PC-9 (cell line): ENCODE results near the gene MXRA8. TPM values are rescaled to one million over a fixed set of nuclear protein-coding genes. Genes with fewer than 3 reads are reported as not detected.

Experiments used
- BruUV-seq: library from RNA; stranded (reverse); fragments of 400-500 nt; replicated peaks from 2 replicates; lab custom pipeline; 2021; lab: Mats Ljungman, UMichigan
- CTCF ChIA-PET: fragments of 300-600 bp; sonication (Branson Sonifier 250); formaldehyde crosslinking; loops from one replicate; lab custom pipeline; 2022; ENCODE audit warnings: antibody characterized with exemption; lab: Charles Lee
- POLR2A ChIA-PET: fragments of 300-600 bp; sonication (Branson Sonifier 250); formaldehyde crosslinking; loops from one replicate; lab custom pipeline; 2022; ENCODE audit warnings: antibody characterized with exemption; ENCODE audit not compliant: unreplicated experiment; lab: Charles Lee
- DNase-seq, 2 experiments: peaks; one replicate each; pipeline versions ENCODE4 v3.0.0 to v3.0.0-alpha.2; 2015 to 2022; ENCODE audit warnings: mixed read lengths in 1 of 2
- H2AFZ ChIP-seq: fragments of 200-600 bp; sonication (generic); 2 replicates; pipeline ENCODE4 v1.8.1; 2017; ENCODE audit warnings: antibody characterized with exemption
- H3F3A ChIP-seq: fragments of 200-600 bp; sonication (generic); 2 replicates; pipeline ENCODE4 v1.8.1; 2017; ENCODE audit warnings: antibody characterized with exemption, mild to moderate bottlenecking, low read depth; ENCODE audit not compliant: insufficient read depth
- H3K27ac ChIP-seq: fragments of 200-600 bp; sonication (generic); 2 replicates; pipeline ENCODE4 v1.6.1; 2016; ENCODE audit warnings: mixed run types
- H3K27me3 ChIP-seq: fragments of 200-600 bp; sonication (generic); 2 replicates; pipeline ENCODE4 v1.6.1; 2016; ENCODE audit warnings: low read depth, mixed run types; ENCODE audit not compliant: insufficient read depth
- H3K36me3 ChIP-seq: fragments of 200-600 bp; sonication (generic); 2 replicates; pipeline ENCODE4 v1.6.1; 2016; ENCODE audit warnings: low read depth, mixed run types
- H3K4me1 ChIP-seq: fragments of 200-600 bp; sonication (generic); replicated peaks from 2 replicates; pipeline ENCODE4 v1.6.1; 2016; ENCODE audit warnings: mixed run types; ENCODE audit not compliant: insufficient read depth
- H3K4me2 ChIP-seq: fragments of 200-600 bp; sonication (generic); 2 replicates; pipeline ENCODE4 v1.6.1; 2017; ENCODE audit warnings: mixed run types
- H3K4me3 ChIP-seq: fragments of 200-600 bp; sonication (generic); 2 replicates; pipeline ENCODE4 v1.6.1; 2016; ENCODE audit warnings: mixed run types
- H3K79me2 ChIP-seq: fragments of 200-600 bp; sonication (generic); 2 replicates; pipeline ENCODE4 v1.6.1; 2017; ENCODE audit warnings: low read depth, mixed run types
- H3K9me2 ChIP-seq: fragments of 200-600 bp; sonication (generic); 2 replicates; pipeline ENCODE4 v1.8.1; 2017; ENCODE audit warnings: mild to moderate bottlenecking; ENCODE audit not compliant: insufficient read depth
- H3K9me3 ChIP-seq: fragments of 200-600 bp; sonication (generic); 2 replicates; pipeline ENCODE4 v1.8.1; 2016; ENCODE audit warnings: low read depth; ENCODE audit not compliant: insufficient read depth
- H4K20me1 ChIP-seq: fragments of 200-600 bp; sonication (generic); 2 replicates; pipeline ENCODE4 v1.8.1; 2017; ENCODE audit not compliant: insufficient read depth
- CTCF ChIP-seq: fragments of 200-600 bp; sonication (generic); conservative IDR thresholded peaks from 2 replicates; pipeline ENCODE4 v1.6.1; 2017; ENCODE audit warnings: mixed run types, antibody characterized with exemption, mild to moderate bottlenecking, moderate library complexity
- EZH2 ChIP-seq: fragments of 200-600 bp; sonication (generic); IDR thresholded peaks from 2 replicates; pipeline ENCODE4 v1.8.0; 2017; ENCODE audit warnings: antibody characterized with exemption, low read depth
- intact Hi-C: fragments of 100-400 bp; cut with micrococcal nuclease; formaldehyde crosslinking; loops from one replicate; pipeline ENCODE4 v1.10.0; 2022; ENCODE audit not compliant: unreplicated experiment
- total RNA-seq: library from RNA; stranded (reverse); gene quantifications from 2 replicates; pipeline ENCODE4 v1.2.3, GENCODE V29; 2021

MXRA8 gene
- total RNA-seq, 1 experiment from 2014 or later = 0.55 TPM

- no peak for TF ChIP-seq CTCF
- TF ChIP-seq EZH2 = no peak
- BruUV-seq = TSS peak; percentile 63
- H3K4me2 ChIP-seq = peak within 1 kb of the TSS; percentile 96
- ChIA-PET POLR2A (interaction anchor here (0.6 kb wide), 1 partner anchor 13 kb away, joined by 3 read pairs; no protein-coding TSS in a partner anchor), CTCF (interaction anchor here (0.6 kb wide), 1 partner anchor 294 kb away, joined by 3 read pairs; no protein-coding TSS in a partner anchor)
- peaks cover 32% of the 10 kb centered on the region; the same call in 1 of the 2 replicates for H3F3A ChIP-seq
- H3K27ac ChIP-seq = peak within 1 kb of the TSS; percentile 73
- intact Hi-C loops = no loop called here
- peaks cover 67% of the 10 kb centered on the region for H3K79me2 ChIP-seq
- H3K9me3 ChIP-seq = no peaks in the 10 kb centered on the region
- no peaks in the 10 kb centered on the region for H3K36me3 ChIP-seq
- H3K27me3 ChIP-seq = no peaks in the 10 kb centered on the region
- H3K9me2 ChIP-seq = no peaks in the 10 kb centered on the region
- peaks cover 15% of the 10 kb centered on the region for H3K4me1 ChIP-seq
- peak within 1 kb of the TSS; percentile 87 for H3K4me3 ChIP-seq
- H4K20me1 ChIP-seq = peaks cover 35% of the 10 kb centered on the region
- peak; percentile 78 to 92 for DNase-seq
- H2AFZ ChIP-seq = peak within 1 kb of the TSS; percentile 80; the same call in 1 of the 2 replicates
These were observed 33.6 kb downstream of the MXRA8 start, which contains the start of the genes CPTP and INTS11 for GRCh38 chr1:1324524-1325287. Gene CPTP (plus strand): TSS chr1:1324802. CDS start chr1:1326911, 2,109 bp downstream. Gene INTS11 (minus strand): TSS chr1:1324660. CDS start chr1:1324608, 52 bp downstream.

- H3K4me2 ChIP-seq = peak overlapping the region; percentile 62
- H3K27ac ChIP-seq = no peak overlapping the region
- no peaks in the 10 kb centered on the region for H3K27me3 ChIP-seq
- no peaks in the 10 kb centered on the region for H3K36me3 ChIP-seq
- DNase-seq = no peak
- BruUV-seq = no TSS peak
- H3K79me2 ChIP-seq = peaks cover 71% of the 10 kb centered on the region
- peaks cover 34% of the 10 kb centered on the region; the same call in 1 of the 2 replicates for H3F3A ChIP-seq
- H3K4me3 ChIP-seq = peak overlapping the region; percentile 87
- peaks cover 16% of the 10 kb centered on the region for H3K4me1 ChIP-seq
- CTCF ChIA-PET = interaction anchor here (0.6 kb wide), 1 partner anchor 295 kb away, joined by 3 read pairs; no protein-coding TSS in a partner anchor
- no peak overlapping the region for H2AFZ ChIP-seq
- intact Hi-C loops = no loop called here
- H4K20me1 ChIP-seq = peaks cover 40% of the 10 kb centered on the region
- POLR2A ChIA-PET = no interaction called here
- H3K9me3 ChIP-seq = no peaks in the 10 kb centered on the region
- H3K9me2 ChIP-seq = no peaks in the 10 kb centered on the region
- TF ChIP-seq CTCF (no peak), EZH2 (no peak)
These were observed 34.3 kb downstream of the MXRA8 start for GRCh38 chr1:1324084-1324523.

- H3K27me3 ChIP-seq = no peaks in the 10 kb centered on the region
- POLR2A ChIA-PET = no interaction called here
- H3K9me3 ChIP-seq = no peaks in the 10 kb centered on the region
- no peak overlapping the region for H2AFZ ChIP-seq
- peaks cover 37% of the 10 kb centered on the region for H3F3A ChIP-seq
- H3K4me2 ChIP-seq = peak overlapping the region; percentile 77
- H3K4me3 ChIP-seq = no peak overlapping the region
- CTCF ChIA-PET = no interaction called here
- no peak for DNase-seq
- no peaks in the 10 kb centered on the region for H3K9me2 ChIP-seq
- H3K4me1 ChIP-seq = peaks cover 27% of the 10 kb centered on the region
- TF ChIP-seq CTCF (no peak), EZH2 (no peak)
- H3K36me3 ChIP-seq = no peaks in the 10 kb centered on the region
- H3K27ac ChIP-seq = no peak overlapping the region
- peaks cover 72% of the 10 kb centered on the region for H3K79me2 ChIP-seq
- intact Hi-C loops = no loop called here
- no TSS peak for BruUV-seq
- H4K20me1 ChIP-seq = peaks cover 46% of the 10 kb centered on the region
These were observed 35.4 kb downstream of the MXRA8 start for GRCh38 chr1:1322952-1323351.
